H1 (cell line): Measurements from ENCODE around the gene CACNA1C.

ENCODE experiments used
- ASH2L ChIP-seq: fragments of 200-600, 300-600 bp; sonication (generic); IDR thresholded peaks from one replicate; pipeline ENCODE4 v1.7.1; 2017; ENCODE audit warnings: low read length
- CREB1 ChIP-seq: IDR thresholded peaks from 2 replicates; pipeline ENCODE4 v1.6.1; 2012; ENCODE audit warnings: inconsistent platforms
- EGR1 ChIP-seq: IDR thresholded peaks from 2 replicates; pipeline ENCODE4 v1.6.1; 2011; ENCODE audit warnings: low read depth, low read length, borderline replicate concordance
- PHF8 ChIP-seq: fragments of 200-600 bp; sonication (generic); conservative IDR thresholded peaks from 2 replicates; pipeline ENCODE4 v1.7.1; 2012; ENCODE audit warnings: low read depth, mild to moderate bottlenecking, inconsistent platforms, low read length, moderate library complexity
- POLR2A ChIP-seq, 2 experiments: IDR thresholded peaks; 1 replicate in 1 of 2; 2 replicates in 1 of 2; pipeline ENCODE4 v1.6.1; 2011; ENCODE audit warnings: low read depth in 2 of 2, low read length in 2 of 2, mild to moderate bottlenecking in 2 of 2; ENCODE audit errors: control extremely low read depth in 1 of 2
- TF ChIP-seq, protein P1 (sequence below), 3 experiments: IDR thresholded peaks; 1 replicate in 2 of 3; 2 replicates in 1 of 3; pipeline versions ENCODE4 v1.5.1 to v1.6.1; 2011; ENCODE audit warnings: low read length in 3 of 3, mild to moderate bottlenecking in 3 of 3, inconsistent platforms in 2 of 3, low read depth in 1 of 3, moderate library complexity in 1 of 3; ENCODE audit not compliant: insufficient read depth in 1 of 3; ENCODE audit errors: control extremely low read depth in 1 of 3
- TF ChIP-seq, protein P2 (sequence below): fragments of 300-600 bp; sonication (generic); IDR thresholded peaks from 2 replicates; pipeline ENCODE4 v1.7.1; 2012; ENCODE audit warnings: low read length, moderate library complexity, mild to moderate bottlenecking, inconsistent platforms; ENCODE audit not compliant: insufficient replicate concordance

- TF ChIP-seq ASH2L, result no peak
- TF ChIP-seq, protein P1, sequence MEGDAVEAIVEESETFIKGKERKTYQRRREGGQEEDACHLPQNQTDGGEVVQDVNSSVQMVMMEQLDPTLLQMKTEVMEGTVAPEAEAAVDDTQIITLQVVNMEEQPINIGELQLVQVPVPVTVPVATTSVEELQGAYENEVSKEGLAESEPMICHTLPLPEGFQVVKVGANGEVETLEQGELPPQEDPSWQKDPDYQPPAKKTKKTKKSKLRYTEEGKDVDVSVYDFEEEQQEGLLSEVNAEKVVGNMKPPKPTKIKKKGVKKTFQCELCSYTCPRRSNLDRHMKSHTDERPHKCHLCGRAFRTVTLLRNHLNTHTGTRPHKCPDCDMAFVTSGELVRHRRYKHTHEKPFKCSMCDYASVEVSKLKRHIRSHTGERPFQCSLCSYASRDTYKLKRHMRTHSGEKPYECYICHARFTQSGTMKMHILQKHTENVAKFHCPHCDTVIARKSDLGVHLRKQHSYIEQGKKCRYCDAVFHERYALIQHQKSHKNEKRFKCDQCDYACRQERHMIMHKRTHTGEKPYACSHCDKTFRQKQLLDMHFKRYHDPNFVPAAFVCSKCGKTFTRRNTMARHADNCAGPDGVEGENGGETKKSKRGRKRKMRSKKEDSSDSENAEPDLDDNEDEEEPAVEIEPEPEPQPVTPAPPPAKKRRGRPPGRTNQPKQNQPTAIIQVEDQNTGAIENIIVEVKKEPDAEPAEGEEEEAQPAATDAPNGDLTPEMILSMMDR (IDR thresholded peaks at IDR 0.05; ENCODE audit: control extremely low read depth in 1 of 3, insufficient read depth in 1 of 3, low read depth in 1 of 3, low read length in 3 of 3), result no peak
- TF ChIP-seq, protein P2, sequence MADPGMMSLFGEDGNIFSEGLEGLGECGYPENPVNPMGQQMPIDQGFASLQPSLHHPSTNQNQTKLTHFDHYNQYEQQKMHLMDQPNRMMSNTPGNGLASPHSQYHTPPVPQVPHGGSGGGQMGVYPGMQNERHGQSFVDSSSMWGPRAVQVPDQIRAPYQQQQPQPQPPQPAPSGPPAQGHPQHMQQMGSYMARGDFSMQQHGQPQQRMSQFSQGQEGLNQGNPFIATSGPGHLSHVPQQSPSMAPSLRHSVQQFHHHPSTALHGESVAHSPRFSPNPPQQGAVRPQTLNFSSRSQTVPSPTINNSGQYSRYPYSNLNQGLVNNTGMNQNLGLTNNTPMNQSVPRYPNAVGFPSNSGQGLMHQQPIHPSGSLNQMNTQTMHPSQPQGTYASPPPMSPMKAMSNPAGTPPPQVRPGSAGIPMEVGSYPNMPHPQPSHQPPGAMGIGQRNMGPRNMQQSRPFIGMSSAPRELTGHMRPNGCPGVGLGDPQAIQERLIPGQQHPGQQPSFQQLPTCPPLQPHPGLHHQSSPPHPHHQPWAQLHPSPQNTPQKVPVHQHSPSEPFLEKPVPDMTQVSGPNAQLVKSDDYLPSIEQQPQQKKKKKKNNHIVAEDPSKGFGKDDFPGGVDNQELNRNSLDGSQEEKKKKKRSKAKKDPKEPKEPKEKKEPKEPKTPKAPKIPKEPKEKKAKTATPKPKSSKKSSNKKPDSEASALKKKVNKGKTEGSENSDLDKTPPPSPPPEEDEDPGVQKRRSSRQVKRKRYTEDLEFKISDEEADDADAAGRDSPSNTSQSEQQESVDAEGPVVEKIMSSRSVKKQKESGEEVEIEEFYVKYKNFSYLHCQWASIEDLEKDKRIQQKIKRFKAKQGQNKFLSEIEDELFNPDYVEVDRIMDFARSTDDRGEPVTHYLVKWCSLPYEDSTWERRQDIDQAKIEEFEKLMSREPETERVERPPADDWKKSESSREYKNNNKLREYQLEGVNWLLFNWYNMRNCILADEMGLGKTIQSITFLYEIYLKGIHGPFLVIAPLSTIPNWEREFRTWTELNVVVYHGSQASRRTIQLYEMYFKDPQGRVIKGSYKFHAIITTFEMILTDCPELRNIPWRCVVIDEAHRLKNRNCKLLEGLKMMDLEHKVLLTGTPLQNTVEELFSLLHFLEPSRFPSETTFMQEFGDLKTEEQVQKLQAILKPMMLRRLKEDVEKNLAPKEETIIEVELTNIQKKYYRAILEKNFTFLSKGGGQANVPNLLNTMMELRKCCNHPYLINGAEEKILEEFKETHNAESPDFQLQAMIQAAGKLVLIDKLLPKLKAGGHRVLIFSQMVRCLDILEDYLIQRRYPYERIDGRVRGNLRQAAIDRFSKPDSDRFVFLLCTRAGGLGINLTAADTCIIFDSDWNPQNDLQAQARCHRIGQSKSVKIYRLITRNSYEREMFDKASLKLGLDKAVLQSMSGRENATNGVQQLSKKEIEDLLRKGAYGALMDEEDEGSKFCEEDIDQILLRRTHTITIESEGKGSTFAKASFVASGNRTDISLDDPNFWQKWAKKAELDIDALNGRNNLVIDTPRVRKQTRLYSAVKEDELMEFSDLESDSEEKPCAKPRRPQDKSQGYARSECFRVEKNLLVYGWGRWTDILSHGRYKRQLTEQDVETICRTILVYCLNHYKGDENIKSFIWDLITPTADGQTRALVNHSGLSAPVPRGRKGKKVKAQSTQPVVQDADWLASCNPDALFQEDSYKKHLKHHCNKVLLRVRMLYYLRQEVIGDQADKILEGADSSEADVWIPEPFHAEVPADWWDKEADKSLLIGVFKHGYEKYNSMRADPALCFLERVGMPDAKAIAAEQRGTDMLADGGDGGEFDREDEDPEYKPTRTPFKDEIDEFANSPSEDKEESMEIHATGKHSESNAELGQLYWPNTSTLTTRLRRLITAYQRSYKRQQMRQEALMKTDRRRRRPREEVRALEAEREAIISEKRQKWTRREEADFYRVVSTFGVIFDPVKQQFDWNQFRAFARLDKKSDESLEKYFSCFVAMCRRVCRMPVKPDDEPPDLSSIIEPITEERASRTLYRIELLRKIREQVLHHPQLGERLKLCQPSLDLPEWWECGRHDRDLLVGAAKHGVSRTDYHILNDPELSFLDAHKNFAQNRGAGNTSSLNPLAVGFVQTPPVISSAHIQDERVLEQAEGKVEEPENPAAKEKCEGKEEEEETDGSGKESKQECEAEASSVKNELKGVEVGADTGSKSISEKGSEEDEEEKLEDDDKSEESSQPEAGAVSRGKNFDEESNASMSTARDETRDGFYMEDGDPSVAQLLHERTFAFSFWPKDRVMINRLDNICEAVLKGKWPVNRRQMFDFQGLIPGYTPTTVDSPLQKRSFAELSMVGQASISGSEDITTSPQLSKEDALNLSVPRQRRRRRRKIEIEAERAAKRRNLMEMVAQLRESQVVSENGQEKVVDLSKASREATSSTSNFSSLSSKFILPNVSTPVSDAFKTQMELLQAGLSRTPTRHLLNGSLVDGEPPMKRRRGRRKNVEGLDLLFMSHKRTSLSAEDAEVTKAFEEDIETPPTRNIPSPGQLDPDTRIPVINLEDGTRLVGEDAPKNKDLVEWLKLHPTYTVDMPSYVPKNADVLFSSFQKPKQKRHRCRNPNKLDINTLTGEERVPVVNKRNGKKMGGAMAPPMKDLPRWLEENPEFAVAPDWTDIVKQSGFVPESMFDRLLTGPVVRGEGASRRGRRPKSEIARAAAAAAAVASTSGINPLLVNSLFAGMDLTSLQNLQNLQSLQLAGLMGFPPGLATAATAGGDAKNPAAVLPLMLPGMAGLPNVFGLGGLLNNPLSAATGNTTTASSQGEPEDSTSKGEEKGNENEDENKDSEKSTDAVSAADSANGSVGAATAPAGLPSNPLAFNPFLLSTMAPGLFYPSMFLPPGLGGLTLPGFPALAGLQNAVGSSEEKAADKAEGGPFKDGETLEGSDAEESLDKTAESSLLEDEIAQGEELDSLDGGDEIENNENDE, result no peak
- no peak for TF ChIP-seq EGR1
- TF ChIP-seq POLR2A (IDR thresholded peaks at IDR 0.05; ENCODE audit: control extremely low read depth in 1 of 2, low read depth in 2 of 2, low read length in 2 of 2), result no peak
- TF ChIP-seq PHF8, result no peak
- no peak for TF ChIP-seq CREB1
Observed at GRCh38 chr12:2194571-2194970, 141.8 kb downstream of the CACNA1C start.
